HCT116 (cell line): ENCODE measurements around the gene LMTK3. TPM values are rescaled to one million over a fixed set of nuclear protein-coding genes. Genes with fewer than 3 reads are reported as not detected.

Source experiments
- ATAC-seq: fragments of 200-7000 bp; cut with Tn5 transposase; 2 replicates; pipeline ENCODE4 v1.9.1; 2020; ENCODE audit warnings: mild to moderate bottlenecking, moderate library complexity
- BruUV-seq: library from RNA; stranded (reverse); fragments of 400-500 nt; replicated peaks from 2 replicates; lab custom pipeline; 2021; lab: Mats Ljungman, UMichigan
- CTCF ChIA-PET: fragments of 300-600 bp; sonication (Branson Sonifier 250); formaldehyde crosslinking; loops from one replicate; lab custom pipeline; 2021; ENCODE audit warnings: antibody characterized with exemption; lab: Charles Lee
- POLR2A ChIA-PET: fragments of 300-600, 350-600 bp; sonication (Branson Sonifier 250); formaldehyde crosslinking; loops from one replicate; lab custom pipeline; 2021; ENCODE audit warnings: antibody characterized with exemption; lab: Charles Lee
- RAD21 ChIA-PET, 2 experiments: fragments of 300-600 bp; sonication (Branson Sonifier 250); formaldehyde crosslinking; loops; one replicate each; lab custom pipeline; 2023; ENCODE audit warnings: low total read pairs in 2 of 2; ENCODE audit not compliant: uncharacterized antibody in 2 of 2, unreplicated experiment in 2 of 2, low non-redundant PET in 1 of 2; lab: Charles Lee
- DNase-seq: peaks from one replicate; pipeline ENCODE4 v3.0.0-alpha.2; 2010; ENCODE audit warnings: low read depth, low spot score
- H2AFZ ChIP-seq: fragments of 200-600 bp; shearing (Covaris generic), sonication (generic); 2 replicates; pipeline ENCODE4 v1.6.1; 2017; ENCODE audit warnings: low read depth, mixed run types, mixed read lengths, antibody characterized with exemption, low read length; ENCODE audit not compliant: poor library complexity, severe bottlenecking
- H3K27ac ChIP-seq: 2 replicates; pipeline ENCODE4 v1.5.1; 2012; ENCODE audit warnings: low read depth, low read length
- H3K27me3 ChIP-seq: fragments of 200-600 bp; sonication (generic); 2 replicates; pipeline ENCODE4 v1.6.1; 2016; ENCODE audit warnings: mixed run types, low read length, mixed read lengths; ENCODE audit not compliant: insufficient read depth
- H3K36me3 ChIP-seq, 2 experiments: fragments of 200-500 bp in 1 of 2; fragments of 200-600 bp in 1 of 2; sonication (Bioruptor generic) in 1 of 2; sonication (generic) in 1 of 2; 2 replicates each; pipeline versions ENCODE4 v1.5.1 to v1.6.1; 2014 to 2016; ENCODE audit warnings: low read length in 2 of 2, inconsistent platforms in 1 of 2, mixed read lengths in 1 of 2, mixed run types in 1 of 2; ENCODE audit not compliant: insufficient read depth in 2 of 2, control insufficient read depth in 1 of 2
- H3K4me1 ChIP-seq, 2 experiments: fragments of 200-600 bp in 1 of 2; sonication (generic) in 1 of 2; 2 replicates each; pipeline versions ENCODE4 v1.5.1 to v1.6.1; 2012 to 2017; ENCODE audit warnings: low read length in 2 of 2, inconsistent platforms in 1 of 2, mild to moderate bottlenecking in 1 of 2, mixed read lengths in 1 of 2, mixed run types in 1 of 2, moderate library complexity in 1 of 2; ENCODE audit not compliant: insufficient read depth in 2 of 2, control insufficient read depth in 1 of 2
- H3K4me2 ChIP-seq: fragments of 200-600 bp; sonication (generic); 2 replicates; pipeline ENCODE4 v1.6.1; 2017; ENCODE audit warnings: mixed run types, low read length, mixed read lengths
- H3K4me3 ChIP-seq, 2 experiments: fragments of 200-600 bp in 1 of 2; sonication (generic) in 1 of 2; replicated peaks in 1 of 2; 2 replicates each; pipeline ENCODE4 v1.5.1; 2011 to 2016; ENCODE audit warnings: low read length in 2 of 2, control low read depth in 1 of 2, low read depth in 1 of 2, mild to moderate bottlenecking in 1 of 2, mixed read lengths in 1 of 2, mixed run types in 1 of 2
- H3K79me2 ChIP-seq: fragments of 200-600 bp; sonication (generic); 2 replicates; pipeline ENCODE4 v1.6.1; 2017; ENCODE audit warnings: mild to moderate bottlenecking, mixed run types, low read length, moderate library complexity, mixed read lengths; ENCODE audit not compliant: insufficient read depth
- H3K9ac ChIP-seq: fragments of 200-600 bp; sonication (generic); 2 replicates; pipeline ENCODE4 v1.6.1; 2016; ENCODE audit warnings: low read length, mixed read lengths
- H3K9me2 ChIP-seq: fragments of 200-600 bp; sonication (generic), shearing (Covaris generic); 2 replicates; pipeline ENCODE4 v1.6.1; 2017; ENCODE audit warnings: mixed run types, mild to moderate bottlenecking, moderate library complexity; ENCODE audit not compliant: insufficient read depth
- H3K9me3 ChIP-seq, 2 experiments: fragments of 200-500 bp in 1 of 2; fragments of 200-600 bp in 1 of 2; sonication (Bioruptor generic) in 1 of 2; sonication (generic) in 1 of 2; 2 replicates each; pipeline ENCODE4 v1.6.1; 2014 to 2017; ENCODE audit warnings: low read length in 2 of 2, mixed read lengths in 2 of 2, inconsistent platforms in 1 of 2, low read depth in 1 of 2, mild to moderate bottlenecking in 1 of 2, mixed run types in 1 of 2, moderate library complexity in 1 of 2; ENCODE audit not compliant: control insufficient read depth in 1 of 2, insufficient read depth in 1 of 2
- H4K20me1 ChIP-seq: fragments of 200-600 bp; sonication (generic), shearing (Covaris generic); 2 replicates; pipeline ENCODE4 v1.6.1; 2017; ENCODE audit warnings: mixed run types, mild to moderate bottlenecking, moderate library complexity; ENCODE audit not compliant: insufficient read depth
- EGR1 ChIP-seq: IDR thresholded peaks from 2 replicates; pipeline ENCODE4 v1.6.1; 2012; ENCODE audit warnings: low read depth
- ELF1 ChIP-seq: IDR thresholded peaks from 2 replicates; pipeline ENCODE4 v1.6.1; 2012; ENCODE audit warnings: low read depth, borderline replicate concordance
- EZH2 ChIP-seq: fragments of 200-600 bp; sonication (generic); IDR thresholded peaks from 2 replicates; pipeline ENCODE4 v1.6.1; 2017; ENCODE audit warnings: antibody characterized with exemption, mixed run types
- EZH2phosphoT487 ChIP-seq: fragments of 200-600 bp; IDR thresholded peaks from 2 replicates; pipeline ENCODE4 v1.6.1; 2018; ENCODE audit warnings: antibody characterized with exemption, borderline replicate concordance
- POLR2AphosphoS5 ChIP-seq: IDR thresholded peaks from 2 replicates; pipeline ENCODE4 v1.6.1; 2011; ENCODE audit warnings: mild to moderate bottlenecking, low read depth, low read length, moderate library complexity
- RAD21 ChIP-seq: IDR thresholded peaks from 2 replicates; pipeline ENCODE4 v1.6.1; 2012; ENCODE audit warnings: low read depth, mild to moderate bottlenecking
- TCF7L2 ChIP-seq: IDR thresholded peaks from 2 replicates; pipeline ENCODE4 v1.7.0; 2011; ENCODE audit warnings: borderline replicate concordance, inconsistent platforms; ENCODE audit not compliant: insufficient read depth, insufficient read length; ENCODE audit errors: extremely low read depth
- ZFX ChIP-seq: fragments of 450-650 bp; IDR thresholded peaks from 2 replicates; pipeline ENCODE4 v1.6.1; 2017
- ZNF274 ChIP-seq: fragments of 200-500 bp; sonication (Bioruptor generic); IDR thresholded peaks from 2 replicates; pipeline ENCODE4 v1.6.1; 2014; ENCODE audit warnings: mild to moderate bottlenecking, low read depth, low read length, inconsistent platforms
- intact Hi-C: fragments of 100-400 bp; cut with micrococcal nuclease; formaldehyde crosslinking; loops from 2 replicates; pipeline ENCODE4 v1.10.0; 2022
- total RNA-seq: library from RNA; stranded (reverse); gene quantifications from one replicate; pipeline ENCODE4 v1.2.1, GENCODE V29; 2021; ENCODE audit not compliant: unreplicated experiment
- TF ChIP-seq, protein P1 (sequence below): IDR thresholded peaks from 2 replicates; pipeline ENCODE4 v1.6.1; 2011; ENCODE audit warnings: mild to moderate bottlenecking, low read length, moderate library complexity; ENCODE audit not compliant: insufficient replicate concordance; ENCODE audit errors: extremely low read depth

The LMTK3 gene
- total RNA-seq, 1 experiment from 2014 or later = 19.9 TPM

DNA sequence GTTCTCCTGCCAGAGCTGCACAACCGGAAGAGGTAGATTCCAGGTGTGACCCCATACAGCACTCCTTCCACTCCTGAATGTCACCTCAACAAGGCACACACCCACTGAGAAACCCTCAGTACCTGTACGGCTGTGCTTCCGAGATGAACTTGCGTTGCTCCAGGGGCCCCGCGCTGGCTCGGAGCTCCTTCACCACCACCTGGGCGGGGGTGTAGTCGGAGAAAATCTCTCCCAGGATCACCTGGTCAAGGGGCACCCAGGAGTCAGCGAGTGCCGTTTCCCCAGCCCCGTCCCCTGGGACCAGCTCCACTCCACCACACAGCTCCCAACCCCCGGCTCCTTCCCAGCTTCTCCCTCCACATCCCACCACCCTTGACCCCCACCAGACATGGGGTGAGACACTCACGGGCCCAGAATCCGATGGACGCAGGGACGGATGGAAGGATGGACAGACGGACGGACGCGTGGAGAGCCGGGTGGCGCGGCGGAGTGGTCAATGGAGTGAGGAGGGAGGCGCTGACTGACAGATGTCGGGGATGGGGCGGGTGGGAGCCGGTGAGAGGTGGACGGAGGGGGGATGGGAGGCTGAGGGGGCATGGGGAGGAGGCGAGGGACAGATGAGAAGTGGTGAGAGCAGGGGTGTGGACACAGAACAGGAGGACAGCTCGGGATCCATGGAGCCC, 2.8 kb downstream of the LMTK3 start:
- CTCF ChIA-PET = interaction anchor here (0.5 to 6.6 kb wide), 4 partner anchors 19 to 467 kb away, joined by 3 to 276 read pairs (median 4); no protein-coding TSS in a partner anchor
- H3K79me2 ChIP-seq = no peaks in the 10 kb centered on the region
- ATAC-seq = no peak
- no peak overlapping the region for H3K4me2 ChIP-seq
- TF ChIP-seq ZNF274 = no peak
- TF ChIP-seq RAD21 = no peak
- TF ChIP-seq POLR2AphosphoS5 = no peak
- no peak for TF ChIP-seq ELF1
- no peak for TF ChIP-seq EZH2phosphoT487
- no peak for TF ChIP-seq ZFX
- TF ChIP-seq EGR1 = no peak
- TF ChIP-seq EZH2 = no peak
- TF ChIP-seq, protein P1, sequence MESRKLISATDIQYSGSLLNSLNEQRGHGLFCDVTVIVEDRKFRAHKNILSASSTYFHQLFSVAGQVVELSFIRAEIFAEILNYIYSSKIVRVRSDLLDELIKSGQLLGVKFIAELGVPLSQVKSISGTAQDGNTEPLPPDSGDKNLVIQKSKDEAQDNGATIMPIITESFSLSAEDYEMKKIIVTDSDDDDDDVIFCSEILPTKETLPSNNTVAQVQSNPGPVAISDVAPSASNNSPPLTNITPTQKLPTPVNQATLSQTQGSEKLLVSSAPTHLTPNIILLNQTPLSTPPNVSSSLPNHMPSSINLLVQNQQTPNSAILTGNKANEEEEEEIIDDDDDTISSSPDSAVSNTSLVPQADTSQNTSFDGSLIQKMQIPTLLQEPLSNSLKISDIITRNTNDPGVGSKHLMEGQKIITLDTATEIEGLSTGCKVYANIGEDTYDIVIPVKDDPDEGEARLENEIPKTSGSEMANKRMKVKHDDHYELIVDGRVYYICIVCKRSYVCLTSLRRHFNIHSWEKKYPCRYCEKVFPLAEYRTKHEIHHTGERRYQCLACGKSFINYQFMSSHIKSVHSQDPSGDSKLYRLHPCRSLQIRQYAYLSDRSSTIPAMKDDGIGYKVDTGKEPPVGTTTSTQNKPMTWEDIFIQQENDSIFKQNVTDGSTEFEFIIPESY = no peak
- TF ChIP-seq TCF7L2 = no peak
- TF ChIP-seq, all 23 proteins: peak for 0
- ChIA-PET POLR2A (no interaction called here), RAD21 (interaction anchor here in 1 of 2 experiments (0.5 to 5.4 kb wide), 2 partner anchors 75 to 79 kb away, joined by 3 to 75 read pairs; no protein-coding TSS in a partner anchor)
- no peak overlapping the region for H3K4me3 ChIP-seq
- H3K27me3 ChIP-seq = no peaks in the 10 kb centered on the region
- intact Hi-C loops = no loop called here
- no peaks in the 10 kb centered on the region for H3K9me2 ChIP-seq
- H3K27ac ChIP-seq = no peak overlapping the region
- peaks cover 0 to 24% of the 10 kb centered on the region in 2 experiments; a peak in 2 of 4 replicates for H3K4me1 ChIP-seq
- DNase-seq = no peak
- no peaks in the 10 kb centered on the region for H4K20me1 ChIP-seq
- BruUV-seq = no TSS peak
- H3K9me3 ChIP-seq = no peaks in the 10 kb centered on the region
- no peaks in the 10 kb centered on the region for H3K36me3 ChIP-seq
- H3K9ac ChIP-seq = no peak overlapping the region
- no peak overlapping the region for H2AFZ ChIP-seq
